BE2C (cell line): Measurements from ENCODE around the gene LDLRAD4.

Experiments
- DNase-seq: peaks from one replicate; pipeline ENCODE4 v3.0.0-alpha.2; 2020
- H3K27me3 ChIP-seq: fragments of 250-450 bp; sonication (Bioruptor Pico); 2 replicates; pipeline ENCODE4 v1.5.1; 2020; ENCODE audit warnings: mild to moderate bottlenecking
- H3K36me3 ChIP-seq: fragments of 250-450 bp; sonication (Bioruptor Pico); 2 replicates; pipeline ENCODE4 v1.5.1; 2020; ENCODE audit warnings: mild to moderate bottlenecking
- H3K4me1 ChIP-seq: fragments of 250-450 bp; sonication (Bioruptor Pico); 2 replicates; pipeline ENCODE4 v1.5.1; 2020
- H3K4me3 ChIP-seq: 2 replicates; pipeline ENCODE4 v1.5.1; 2011; ENCODE audit warnings: low read depth, low read length
- H3K9me3 ChIP-seq: fragments of 250-450 bp; sonication (Bioruptor Pico); 2 replicates; pipeline ENCODE4 v1.5.1; 2020
- CTCF ChIP-seq: IDR thresholded peaks from 2 replicates; pipeline ENCODE4 v1.5.1; 2012; ENCODE audit warnings: mild to moderate bottlenecking, low read depth, low read length

Gene LDLRAD4

GRCh38 chr18:13438507-13439056 is 220.0 kb downstream of the LDLRAD4 start:
- H3K27me3 ChIP-seq = no peaks in the 10 kb centered on the region
- no peaks in the 10 kb centered on the region for H3K9me3 ChIP-seq
- DNase-seq = no peak
- TF ChIP-seq CTCF = no peak
- no peak overlapping the region for H3K4me3 ChIP-seq
- H3K4me1 ChIP-seq = no peaks in the 10 kb centered on the region
- no peaks in the 10 kb centered on the region for H3K36me3 ChIP-seq

- H3K4me1 ChIP-seq = no peaks in the 10 kb centered on the region
- no peaks in the 10 kb centered on the region for H3K36me3 ChIP-seq
- H3K9me3 ChIP-seq = no peaks in the 10 kb centered on the region
- no peak overlapping the region for H3K4me3 ChIP-seq
- H3K27me3 ChIP-seq = no peaks in the 10 kb centered on the region
- TF ChIP-seq CTCF = no peak
- DNase-seq = no peak
Observed at GRCh38 chr18:13439461-13439860, 220.9 kb downstream of the LDLRAD4 start.

- DNase-seq = no peak
- no peaks in the 10 kb centered on the region for H3K4me1 ChIP-seq
- TF ChIP-seq CTCF = no peak
- no peaks in the 10 kb centered on the region for H3K27me3 ChIP-seq
- no peak overlapping the region for H3K4me3 ChIP-seq
- no peaks in the 10 kb centered on the region for H3K36me3 ChIP-seq
- H3K9me3 ChIP-seq = no peaks in the 10 kb centered on the region
Observed at GRCh38 chr18:13440277-13441248, 222.0 kb downstream of the LDLRAD4 start.

GRCh38 chr18:13441736-13442135 is 223.2 kb downstream of the LDLRAD4 start:
- no peaks in the 10 kb centered on the region for H3K36me3 ChIP-seq
- DNase-seq = no peak
- H3K9me3 ChIP-seq = no peaks in the 10 kb centered on the region
- H3K27me3 ChIP-seq = no peaks in the 10 kb centered on the region
- no peaks in the 10 kb centered on the region for H3K4me1 ChIP-seq
- H3K4me3 ChIP-seq = no peak overlapping the region
- no peak for TF ChIP-seq CTCF

GRCh38 chr18:13442451-13442850 is 223.9 kb downstream of the LDLRAD4 start:
- TF ChIP-seq CTCF = no peak
- H3K4me3 ChIP-seq = no peak overlapping the region
- no peaks in the 10 kb centered on the region for H3K27me3 ChIP-seq
- H3K36me3 ChIP-seq = no peaks in the 10 kb centered on the region
- DNase-seq = no peak
- no peaks in the 10 kb centered on the region for H3K4me1 ChIP-seq
- H3K9me3 ChIP-seq = no peaks in the 10 kb centered on the region

- no peak overlapping the region for H3K4me3 ChIP-seq
- H3K4me1 ChIP-seq = no peaks in the 10 kb centered on the region
- H3K27me3 ChIP-seq = no peaks in the 10 kb centered on the region
- no peaks in the 10 kb centered on the region for H3K36me3 ChIP-seq
- no peak for DNase-seq
- TF ChIP-seq CTCF = no peak
- H3K9me3 ChIP-seq = no peaks in the 10 kb centered on the region
Observed at GRCh38 chr18:13443552-13443951, 225.0 kb downstream of the LDLRAD4 start.
